ENCODE data around the gene EPB41L5.

EPB41L5 gene

GRCh38 chr2:120177973-120178372, 165.1 kb downstream of the EPB41L5 start:
- TF ChIP-seq GATA3 (IDR thresholded peaks at IDR 0.05; ENCODE audit: low read depth, low read length) (no peak), GATA2 (IDR thresholded peaks at IDR 0.05; ENCODE audit: low read depth, low read length) (no peak)

- no peak for TF ChIP-seq GATA3 (IDR thresholded peaks at IDR 0.05; ENCODE audit: low read depth, low read length)
- no peak for TF ChIP-seq GATA2 (IDR thresholded peaks at IDR 0.05; ENCODE audit: low read depth, low read length)
Observed at GRCh38 chr2:120179396-120179795, 166.5 kb downstream of the EPB41L5 start.

- no peak for TF ChIP-seq GATA3 (IDR thresholded peaks at IDR 0.05; ENCODE audit: low read depth, low read length)
- no peak for TF ChIP-seq GATA2 (IDR thresholded peaks at IDR 0.05; ENCODE audit: low read depth, low read length)
Observed at GRCh38 chr2:120180066-120180465, 167.2 kb downstream of the EPB41L5 start.

- no peak for TF ChIP-seq GATA2 (IDR thresholded peaks at IDR 0.05; ENCODE audit: low read depth, low read length)
- TF ChIP-seq GATA3 (IDR thresholded peaks at IDR 0.05; ENCODE audit: low read depth, low read length): no peak
Observed at GRCh38 chr2:120182019-120182560, 169.2 kb downstream of the EPB41L5 start.

- TF ChIP-seq GATA3 (IDR thresholded peaks at IDR 0.05; ENCODE audit: low read depth, low read length) (no peak), GATA2 (IDR thresholded peaks at IDR 0.05; ENCODE audit: low read depth, low read length) (no peak)
Observed at GRCh38 chr2:120189189-120189588, 176.3 kb downstream of the EPB41L5 start.

- TF ChIP-seq GATA3 (IDR thresholded peaks at IDR 0.05; ENCODE audit: low read depth, low read length) (no peak), GATA2 (IDR thresholded peaks at IDR 0.05; ENCODE audit: low read depth, low read length) (no peak)
Observed at GRCh38 chr2:120192280-120192679, 179.4 kb downstream of the EPB41L5 start.

GRCh38 chr2:120195553-120195952, 182.7 kb downstream of the EPB41L5 start:
- TF ChIP-seq GATA2 (IDR thresholded peaks at IDR 0.05; ENCODE audit: low read depth, low read length) (no peak), GATA3 (IDR thresholded peaks at IDR 0.05; ENCODE audit: low read depth, low read length) (no peak)

- TF ChIP-seq GATA3 (IDR thresholded peaks at IDR 0.05; ENCODE audit: low read depth, low read length) (no peak), GATA2 (IDR thresholded peaks at IDR 0.05; ENCODE audit: low read depth, low read length) (no peak)
Observed at GRCh38 chr2:120203251-120204021, 190.6 kb downstream of the EPB41L5 start.

GRCh38 chr2:120204022-120204405, 191.1 kb downstream of the EPB41L5 start:
- TF ChIP-seq GATA3 (IDR thresholded peaks at IDR 0.05; ENCODE audit: low read depth, low read length): no peak
- no peak for TF ChIP-seq GATA2 (IDR thresholded peaks at IDR 0.05; ENCODE audit: low read depth, low read length)

GRCh38 chr2:120204417-120204816, 191.5 kb downstream of the EPB41L5 start:
- TF ChIP-seq GATA3 (IDR thresholded peaks at IDR 0.05; ENCODE audit: low read depth, low read length) (no peak), GATA2 (IDR thresholded peaks at IDR 0.05; ENCODE audit: low read depth, low read length) (no peak)

GRCh38 chr2:120204945-120205670, 192.2 kb downstream of the EPB41L5 start:
- TF ChIP-seq GATA2 (IDR thresholded peaks at IDR 0.05; ENCODE audit: low read depth, low read length) (no peak), GATA3 (IDR thresholded peaks at IDR 0.05; ENCODE audit: low read depth, low read length) (no peak)

- TF ChIP-seq GATA3 (IDR thresholded peaks at IDR 0.05; ENCODE audit: low read depth, low read length) (no peak), GATA2 (IDR thresholded peaks at IDR 0.05; ENCODE audit: low read depth, low read length) (no peak)
Observed at GRCh38 chr2:120206022-120206581, 193.2 kb downstream of the EPB41L5 start.

GRCh38 chr2:120208381-120209353, 195.8 kb downstream of the EPB41L5 start:
- TF ChIP-seq GATA3 (IDR thresholded peaks at IDR 0.05; ENCODE audit: low read depth, low read length) (no peak), GATA2 (IDR thresholded peaks at IDR 0.05; ENCODE audit: low read depth, low read length) (no peak)

Data from SH-SY5Y (cell line).